Measurements from ENCODE around the gene ERC1.

DNA sequence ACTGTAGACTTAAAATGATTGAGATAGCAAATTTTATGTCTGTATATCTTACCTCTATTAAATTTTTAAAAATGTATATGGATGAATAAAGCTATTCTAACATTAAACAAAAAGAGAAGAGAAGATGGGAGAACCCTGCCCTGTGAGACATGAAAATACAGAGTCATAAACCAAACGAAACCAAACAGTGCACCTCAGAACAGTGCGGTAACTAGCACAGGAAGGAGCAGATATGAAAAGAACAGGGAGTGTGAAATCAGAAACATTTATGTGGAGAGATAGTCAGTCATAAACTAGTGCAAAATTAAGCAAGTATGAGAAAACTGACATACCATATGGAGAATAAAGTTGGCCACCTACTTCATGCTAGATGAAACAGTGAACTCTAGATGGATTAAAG lies 135.1 kb downstream of the ERC1 start:
- TF ChIP-seq, protein P1, sequence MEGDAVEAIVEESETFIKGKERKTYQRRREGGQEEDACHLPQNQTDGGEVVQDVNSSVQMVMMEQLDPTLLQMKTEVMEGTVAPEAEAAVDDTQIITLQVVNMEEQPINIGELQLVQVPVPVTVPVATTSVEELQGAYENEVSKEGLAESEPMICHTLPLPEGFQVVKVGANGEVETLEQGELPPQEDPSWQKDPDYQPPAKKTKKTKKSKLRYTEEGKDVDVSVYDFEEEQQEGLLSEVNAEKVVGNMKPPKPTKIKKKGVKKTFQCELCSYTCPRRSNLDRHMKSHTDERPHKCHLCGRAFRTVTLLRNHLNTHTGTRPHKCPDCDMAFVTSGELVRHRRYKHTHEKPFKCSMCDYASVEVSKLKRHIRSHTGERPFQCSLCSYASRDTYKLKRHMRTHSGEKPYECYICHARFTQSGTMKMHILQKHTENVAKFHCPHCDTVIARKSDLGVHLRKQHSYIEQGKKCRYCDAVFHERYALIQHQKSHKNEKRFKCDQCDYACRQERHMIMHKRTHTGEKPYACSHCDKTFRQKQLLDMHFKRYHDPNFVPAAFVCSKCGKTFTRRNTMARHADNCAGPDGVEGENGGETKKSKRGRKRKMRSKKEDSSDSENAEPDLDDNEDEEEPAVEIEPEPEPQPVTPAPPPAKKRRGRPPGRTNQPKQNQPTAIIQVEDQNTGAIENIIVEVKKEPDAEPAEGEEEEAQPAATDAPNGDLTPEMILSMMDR (IDR thresholded peaks at IDR 0.05; ENCODE audit: low read depth, low read length, poor library complexity, severe bottlenecking): no peak
- no peak for TF ChIP-seq EZH2phosphoT487 (IDR thresholded peaks at IDR 0.05; ENCODE audit: borderline replicate concordance, low read length)

Data from DOHH2 (cell line).